GM23248 (cell line): ENCODE results near the gene NPIPB4. TPM values are rescaled to one million over a fixed set of nuclear protein-coding genes. Genes with fewer than 3 reads are reported as not detected.
"Not testable (repeated sequence)": the region's sequence is repeated elsewhere in the genome, so short reads cannot be mapped to it uniquely, and the experiment has no call there.

Experiments used
- DNase-seq: peaks from one replicate; pipeline ENCODE4 v3.0.0-alpha.2; 2015
- H2AFZ ChIP-seq: fragments of 200-600 bp; sonication (generic); 2 replicates; pipeline ENCODE4 v1.6.1; 2016; ENCODE audit warnings: antibody characterized with exemption
- H3F3A ChIP-seq: fragments of 200-600 bp; sonication (generic); 2 replicates; pipeline ENCODE4 v1.6.1; 2016; ENCODE audit warnings: mild to moderate bottlenecking, antibody characterized with exemption, mixed run types; ENCODE audit not compliant: insufficient read depth
- H3K27ac ChIP-seq: fragments of 200-600 bp; sonication (generic); 2 replicates; pipeline ENCODE4 v1.5.1; 2016; ENCODE audit warnings: mild to moderate bottlenecking
- H3K27me3 ChIP-seq: fragments of 200-600 bp; sonication (generic); replicated peaks from 2 replicates; pipeline ENCODE4 v1.6.1; 2016; ENCODE audit warnings: mild to moderate bottlenecking; ENCODE audit not compliant: insufficient read depth
- H3K36me3 ChIP-seq: fragments of 200-600 bp; sonication (generic); 2 replicates; pipeline ENCODE4 v1.6.1; 2016; ENCODE audit warnings: low read depth, mild to moderate bottlenecking
- H3K4me1 ChIP-seq: fragments of 200-600 bp; sonication (generic); 2 replicates; pipeline ENCODE4 v1.6.1; 2016; ENCODE audit warnings: mild to moderate bottlenecking; ENCODE audit not compliant: insufficient read depth
- H3K4me2 ChIP-seq: fragments of 200-600 bp; sonication (generic); one replicate; pipeline ENCODE4 v1.6.1; 2016; ENCODE audit warnings: mild to moderate bottlenecking; ENCODE audit not compliant: unreplicated experiment
- H3K4me3 ChIP-seq: fragments of 200-600 bp; sonication (generic); 2 replicates; pipeline ENCODE4 v1.5.1; 2016; ENCODE audit warnings: mild to moderate bottlenecking
- H3K79me2 ChIP-seq: fragments of 200-600 bp; sonication (generic); 2 replicates; pipeline ENCODE4 v1.6.1; 2016; ENCODE audit warnings: mild to moderate bottlenecking; ENCODE audit not compliant: insufficient read depth
- H3K9ac ChIP-seq: fragments of 200-600 bp; sonication (generic); 2 replicates; pipeline ENCODE4 v1.6.1; 2016; ENCODE audit warnings: mild to moderate bottlenecking
- H3K9me2 ChIP-seq: fragments of 200-600 bp; sonication (generic); 2 replicates; pipeline ENCODE4 v1.6.1; 2016; ENCODE audit warnings: mixed run types, mild to moderate bottlenecking, moderate library complexity; ENCODE audit not compliant: insufficient read depth
- H3K9me3 ChIP-seq: fragments of 200-600 bp; sonication (generic); one replicate; pipeline ENCODE4 v1.6.1; 2017; ENCODE audit warnings: low read depth
- H4K20me1 ChIP-seq: fragments of 200-600 bp; sonication (generic); 2 replicates; pipeline ENCODE4 v1.6.0; 2016; ENCODE audit not compliant: insufficient read depth
- WGBS, 2 experiments: methylation state at CpG; one replicate each; pipeline ENCODE4 v1.1.6; 2015 to 2017; ENCODE audit warnings: low lambda C conversion rate in 2 of 2, low coverage in 1 of 2; ENCODE audit errors: missing lambda C conversion rate in 2 of 2; 5-methylcytosine and 5-hydroxymethylcytosine counted together
- in situ Hi-C: fragments of 300-500 bp; cut with MboI; formaldehyde crosslinking; loops from 2 replicates; pipeline ENCODE4 v1.15.0; 2020
- polyA plus RNA-seq: library from polyadenylated mRNA; unstranded; fragments of >200 nt; fragmentation: Nextera tagmentation; extraction: Ambion mirVana; gene quantifications from 2 replicates; pipeline ENCODE4 v1.2.1, GENCODE V29; 2016
- total RNA-seq: library from RNA; depleted of rRNA; stranded (reverse); fragments of >200 nt; shearing (Covaris generic); gene quantifications from 2 replicates; pipeline ENCODE4 v1.2.3, GENCODE V29; 2014

The NPIPB4 gene
- total and polyA plus RNA-seq, 2 experiments from 2014 or later, result 14.6 to 23.9 TPM

DNA sequence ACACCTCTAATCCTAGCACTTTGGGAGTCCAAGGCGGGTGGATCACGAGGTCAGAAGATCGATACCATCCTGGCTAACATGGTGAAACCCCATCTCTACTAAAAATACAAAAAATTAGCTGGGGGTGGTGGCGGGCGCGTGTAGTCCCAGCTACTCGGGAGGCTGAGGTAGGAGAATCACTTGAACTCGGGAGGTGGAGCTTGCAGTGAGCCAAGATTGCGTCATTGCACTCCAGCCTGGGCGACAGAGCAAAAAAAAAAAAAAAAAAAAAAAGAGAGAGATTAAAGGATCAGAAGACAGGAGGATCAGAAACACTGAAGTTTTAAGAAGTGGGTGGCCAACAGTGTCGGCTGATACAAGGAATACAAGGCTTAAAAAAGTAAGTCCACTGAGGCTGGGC is 41.9 kb downstream of the NPIPB4 start:
- in situ Hi-C loops, result loop anchor here (25.0 kb wide), 1 partner anchor 122 kb away; no protein-coding TSS in a partner anchor

GRCh38 chr16:21802375-21802663 is 55.2 kb downstream of the NPIPB4 start:
- H3K4me3 ChIP-seq, H3K79me2 ChIP-seq, H2AFZ ChIP-seq, H3K9me3 ChIP-seq, H3K9me2 ChIP-seq, H3F3A ChIP-seq, H3K36me3 ChIP-seq, H4K20me1 ChIP-seq, H3K4me1 ChIP-seq, H3K9ac ChIP-seq, H3K27ac ChIP-seq, DNase-seq, H3K27me3 ChIP-seq, H3K4me2 ChIP-seq: not testable (repeated sequence)
- in situ Hi-C loops, result loop anchor here (25.0 kb wide), 1 partner anchor 135 kb away; no protein-coding TSS in a partner anchor
- WGBS, 2 experiments, result 36 to 40% methylated on average over 2 of the region's 2 CpGs

More for the DNA sequence above, 41.9 kb downstream of the NPIPB4 start:
- not testable (repeated sequence) for H3K9me2 ChIP-seq, H3K27ac ChIP-seq, H3F3A ChIP-seq, H3K36me3 ChIP-seq, H3K4me2 ChIP-seq, H3K9ac ChIP-seq, H3K4me1 ChIP-seq, H3K4me3 ChIP-seq, DNase-seq, H3K9me3 ChIP-seq, H3K27me3 ChIP-seq, H2AFZ ChIP-seq, H4K20me1 ChIP-seq
- 81 to 94% methylated on average over 7 to 11 of the region's 11 CpGs for WGBS, 2 experiments
- H3K79me2 ChIP-seq, result peaks cover 10% of the 10 kb centered on the region

- not testable (repeated sequence) for H3K9me3 ChIP-seq, H3F3A ChIP-seq, H3K9ac ChIP-seq, H3K4me2 ChIP-seq, H4K20me1 ChIP-seq, H3K4me1 ChIP-seq, H3K4me3 ChIP-seq, H3K27me3 ChIP-seq, H3K27ac ChIP-seq, H2AFZ ChIP-seq, H3K9me2 ChIP-seq, H3K79me2 ChIP-seq, H3K36me3 ChIP-seq
- in situ Hi-C loops, result loop anchor here (25.0 kb wide), 1 partner anchor 136 kb away; no protein-coding TSS in a partner anchor
- DNase-seq, result peak; percentile 57
- WGBS, 2 experiments, result 38 to 42% methylated on average over 12 of the region's 13 CpGs
Measured at GRCh38 chr16:21801538-21802374, 55.8 kb downstream of the NPIPB4 start.

- DNase-seq, H3F3A ChIP-seq, H3K27me3 ChIP-seq, H3K9me3 ChIP-seq, H3K9ac ChIP-seq, H3K79me2 ChIP-seq, H3K4me2 ChIP-seq, H3K36me3 ChIP-seq, H3K4me1 ChIP-seq, H4K20me1 ChIP-seq, H3K27ac ChIP-seq, H3K9me2 ChIP-seq, in situ Hi-C loops, H2AFZ ChIP-seq, H3K4me3 ChIP-seq: not testable (repeated sequence)
- no CpG with 5 or more reads among the region's 3 CpGs for WGBS, 2 experiments
Measured at GRCh38 chr16:21798601-21799000, 59.0 kb downstream of the NPIPB4 start.

DNA sequence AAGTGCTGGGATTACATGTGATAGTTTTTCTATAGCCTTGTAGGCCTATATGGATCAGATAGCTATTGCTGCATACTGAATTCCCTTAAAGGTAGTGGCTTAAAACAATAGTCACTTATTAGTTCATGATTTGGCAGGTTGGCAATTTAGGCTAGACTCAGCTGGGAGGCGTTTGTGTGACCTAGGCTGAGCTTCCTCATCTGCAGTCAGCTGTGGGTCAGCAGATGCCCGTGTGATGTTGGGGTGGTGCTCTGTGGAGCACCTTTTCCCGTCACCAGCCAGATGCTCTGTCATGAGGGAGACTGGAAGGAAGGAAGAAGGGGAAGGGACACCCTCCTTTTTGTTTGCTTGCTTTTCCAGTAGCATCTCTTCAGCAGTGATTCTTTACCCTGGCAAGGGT is 64.2 kb downstream of the NPIPB4 start:
- H3K27me3 ChIP-seq, H4K20me1 ChIP-seq, H3K79me2 ChIP-seq, H3K27ac ChIP-seq, H3K4me2 ChIP-seq, H3K4me3 ChIP-seq, H3K4me1 ChIP-seq, H3K9ac ChIP-seq, H3K9me2 ChIP-seq, H3K36me3 ChIP-seq, in situ Hi-C loops, DNase-seq, H2AFZ ChIP-seq, H3F3A ChIP-seq, H3K9me3 ChIP-seq: not testable (repeated sequence)
- 60 to 80% methylated on average over 3 of the region's 3 CpGs for WGBS, 2 experiments

GRCh38 chr16:21790506-21790905 is 67.0 kb downstream of the NPIPB4 start:
- H2AFZ ChIP-seq, H3K27ac ChIP-seq, in situ Hi-C loops, H3K9ac ChIP-seq, DNase-seq, H3K36me3 ChIP-seq, H3K4me3 ChIP-seq, H3K9me2 ChIP-seq, H4K20me1 ChIP-seq, H3K79me2 ChIP-seq, H3F3A ChIP-seq, H3K4me2 ChIP-seq, H3K4me1 ChIP-seq, H3K9me3 ChIP-seq, H3K27me3 ChIP-seq: not testable (repeated sequence)
- 0 to 13% methylated on average over 1 of the region's 1 CpG for WGBS, 2 experiments
